NCI-H146 treated with DMSO at 0.1 percent for 48 hours (cell line): ENCODE results near the gene ARF6.
"Not testable (repeated sequence)": the region's sequence is repeated elsewhere in the genome, so short reads cannot be mapped to it uniquely, and the experiment has no call there.

Experiments
- DNase-seq: peaks from one replicate; lab custom pipeline; 2025; ENCODE audit not compliant: unreplicated experiment; lab: John Stamatoyannopoulos, UW

Gene ARF6

GRCh38 chr14:49939215-49939614 lies 46.3 kb downstream of the ARF6 start:
- not testable (repeated sequence) for DNase-seq

DNA sequence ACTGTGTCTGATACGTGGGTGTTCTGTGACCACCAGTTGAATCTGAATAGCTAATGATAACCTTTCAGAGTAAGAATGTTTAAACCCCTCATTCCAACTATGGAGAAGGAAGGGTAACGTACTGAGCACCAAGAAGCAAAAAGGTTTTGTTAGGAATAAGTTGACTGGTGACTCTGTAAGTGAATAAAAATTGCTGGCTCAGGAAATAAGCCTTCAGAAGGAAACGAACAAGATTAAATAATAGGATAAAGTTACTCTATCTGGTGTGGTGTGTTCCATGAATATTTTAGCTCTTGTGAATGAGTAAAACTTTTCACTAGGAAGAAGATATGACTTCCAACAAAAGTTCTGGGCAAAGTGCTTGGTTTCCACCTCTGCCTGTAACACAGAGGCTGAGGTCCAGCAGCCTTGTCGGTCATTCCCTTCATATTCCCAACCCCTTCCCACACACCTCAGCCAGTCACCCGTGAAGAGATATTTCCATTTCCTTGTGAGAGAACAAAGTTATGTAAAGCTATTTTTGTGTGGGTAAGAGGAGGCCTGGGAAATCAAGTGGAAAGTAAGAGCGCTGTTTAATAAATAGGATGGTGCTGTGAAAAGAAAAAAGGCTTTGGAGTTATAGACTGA lies 47.1 kb downstream of the ARF6 start:
- no peak for DNase-seq

DNA sequence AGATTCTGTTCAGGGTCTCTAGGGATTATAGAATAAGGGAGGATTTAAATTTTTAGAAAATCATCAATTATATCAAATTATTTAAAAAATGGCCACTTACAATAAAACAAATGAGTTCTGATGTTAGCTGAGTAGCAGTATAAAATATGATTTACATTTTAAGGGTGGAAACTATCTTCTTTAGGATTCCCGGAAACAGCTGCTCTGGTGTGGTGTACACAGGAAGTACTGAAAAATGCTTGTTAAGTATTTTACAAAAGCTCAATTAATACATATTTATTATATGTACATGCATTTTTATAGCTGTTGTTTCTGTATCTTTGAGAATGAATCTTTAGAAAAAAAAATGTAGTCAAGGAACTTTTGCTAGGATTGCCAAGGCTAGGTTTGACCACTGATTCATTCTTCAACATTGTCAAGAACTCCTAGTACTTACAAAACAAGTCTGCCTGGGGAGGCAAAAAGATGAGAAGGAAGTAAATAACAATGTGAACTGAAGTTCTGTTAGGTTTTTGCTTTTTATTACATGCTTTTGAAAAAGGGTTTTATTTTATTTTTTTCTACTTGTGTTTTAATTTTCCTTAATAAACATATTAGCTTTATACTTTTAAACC lies 48.0 kb downstream of the ARF6 start:
- no peak for DNase-seq

- no peak for DNase-seq
These were observed 49.2 kb downstream of the ARF6 start for GRCh38 chr14:49942090-49942489.

DNA sequence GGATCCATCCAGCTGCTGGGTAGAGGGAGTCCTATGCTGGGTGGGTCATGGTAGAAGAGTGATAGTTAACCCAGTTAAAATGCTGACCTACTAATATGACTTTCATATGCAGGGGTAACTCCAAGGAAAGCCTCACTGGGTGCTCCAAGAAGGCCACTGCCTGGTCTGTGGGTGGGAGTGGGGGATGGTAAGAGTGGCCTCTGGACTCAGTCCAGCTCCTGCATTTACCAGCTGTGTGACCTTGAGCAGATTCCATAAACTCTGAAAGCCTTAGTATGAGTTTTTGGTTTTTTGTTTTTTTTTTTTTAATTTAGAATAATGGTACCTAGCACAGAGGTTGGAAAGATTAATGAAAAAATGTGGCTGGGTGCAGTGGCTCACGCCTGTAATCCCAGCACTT lies 51.6 kb downstream of the ARF6 start:
- DNase-seq, result no peak

GRCh38 chr14:49945448-49946319 lies 52.8 kb downstream of the ARF6 start:
- DNase-seq, result no peak
